HEK293T (cell line): ENCODE data around the gene TRA2A.

Experiments
- CTCF ChIA-PET: fragments of 350-600 bp; formaldehyde crosslinking; extraction: SDS; loops from one replicate; lab custom pipeline; 2021; ENCODE audit warnings: antibody characterized with exemption, inconsistent platforms; lab: Yijun Ruan, JAX
- POLR2A ChIA-PET: fragments of 350-600 bp; formaldehyde crosslinking; extraction: SDS; loops from one replicate; lab custom pipeline; 2020; ENCODE audit warnings: antibody characterized with exemption, inconsistent platforms; lab: Yijun Ruan, JAX
- DNase-seq: peaks from one replicate; pipeline ENCODE4 v3.0.0; 2012; ENCODE audit warnings: mixed read lengths; ENCODE audit errors: extremely low spot score
- ARNT ChIP-seq: fragments of 450-650 bp; IDR thresholded peaks from 2 replicates; pipeline ENCODE4 v1.6.1; 2017; ENCODE audit warnings: mild to moderate bottlenecking
- BHLHE40 ChIP-seq: fragments of 450-650 bp; IDR thresholded peaks from 2 replicates; pipeline ENCODE4 v1.6.1; 2016; ENCODE audit warnings: mild to moderate bottlenecking, moderate library complexity, borderline replicate concordance
- CTBP1 ChIP-seq: fragments of 450-650 bp; IDR thresholded peaks from 2 replicates; pipeline ENCODE4 v1.6.1; 2016; ENCODE audit warnings: borderline replicate concordance
- ELF4 ChIP-seq: fragments of 450-650 bp; IDR thresholded peaks from 2 replicates; pipeline ENCODE4 v1.6.1; 2017; ENCODE audit warnings: antibody characterized with exemption
- FOXA1 ChIP-seq: fragments of 450-650 bp; IDR thresholded peaks from 2 replicates; pipeline ENCODE4 v1.6.1; 2016; ENCODE audit warnings: mild to moderate bottlenecking
- FOXK2 ChIP-seq: fragments of 450-650 bp; IDR thresholded peaks from 2 replicates; pipeline ENCODE4 v1.6.1; 2016; ENCODE audit warnings: mild to moderate bottlenecking
- FOXM1 ChIP-seq: fragments of 450-650 bp; IDR thresholded peaks from 2 replicates; pipeline ENCODE4 v1.6.1; 2017; ENCODE audit warnings: mild to moderate bottlenecking, borderline replicate concordance
- HDGF ChIP-seq: fragments of 450-650 bp; IDR thresholded peaks from 2 replicates; pipeline ENCODE4 v1.6.1; 2017; ENCODE audit warnings: antibody characterized with exemption, borderline replicate concordance
- L3MBTL2 ChIP-seq: fragments of 450-650 bp; conservative IDR thresholded peaks from 2 replicates; pipeline ENCODE4 v1.6.1; 2016; ENCODE audit warnings: mild to moderate bottlenecking
- LEF1 ChIP-seq: fragments of 450-650 bp; IDR thresholded peaks from 2 replicates; pipeline ENCODE4 v1.6.1; 2017; ENCODE audit warnings: mild to moderate bottlenecking, borderline replicate concordance
- NFRKB ChIP-seq: fragments of 450-650 bp; IDR thresholded peaks from 2 replicates; pipeline ENCODE4 v1.6.1; 2016; ENCODE audit warnings: mild to moderate bottlenecking, moderate library complexity
- SP1 ChIP-seq: fragments of 450-650 bp; IDR thresholded peaks from 2 replicates; pipeline ENCODE4 v1.6.1; 2017
- SUZ12 ChIP-seq: fragments of 450-650 bp; IDR thresholded peaks from 2 replicates; pipeline ENCODE4 v1.6.1; 2016; ENCODE audit warnings: mild to moderate bottlenecking
- TARDBP ChIP-seq: fragments of 450-650 bp; IDR thresholded peaks from 2 replicates; pipeline ENCODE4 v1.6.1; 2016
- ZNF384 ChIP-seq: fragments of 450-650 bp; IDR thresholded peaks from 2 replicates; pipeline ENCODE4 v1.6.1; 2016
- TF ChIP-seq, protein P1 (sequence below): fragments of 450-650 bp; IDR thresholded peaks from 2 replicates; pipeline ENCODE4 v1.6.1; 2016

TRA2A gene

DNA sequence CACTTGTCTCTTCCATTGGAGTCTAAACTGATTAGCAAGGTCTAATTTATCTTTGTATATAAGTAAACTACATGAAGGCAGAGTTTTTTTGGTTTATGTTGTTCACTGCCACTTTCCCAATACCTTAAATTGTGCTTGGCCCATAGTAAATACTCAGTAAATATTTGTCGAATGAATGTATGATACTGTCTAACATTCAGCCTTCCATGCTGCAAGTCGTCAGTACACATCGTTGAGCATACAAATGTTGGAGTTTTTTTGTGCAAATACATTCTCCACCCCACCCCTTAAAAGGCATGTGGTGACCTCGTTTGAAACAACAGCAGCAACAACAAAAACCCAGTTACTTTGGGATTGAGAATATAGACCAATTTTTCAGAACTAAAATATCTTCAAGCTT, 44.1 kb downstream of the TRA2A start:
- no peak for TF ChIP-seq CTBP1
- TF ChIP-seq ELF4, result no peak
- TF ChIP-seq NFRKB, result no peak
- no peak for TF ChIP-seq SUZ12
- TF ChIP-seq FOXM1, result no peak
- no peak for TF ChIP-seq FOXA1
- TF ChIP-seq L3MBTL2, result no peak
- TF ChIP-seq SP1, result no peak
- TF ChIP-seq FOXK2, result no peak
- TF ChIP-seq, protein P1, sequence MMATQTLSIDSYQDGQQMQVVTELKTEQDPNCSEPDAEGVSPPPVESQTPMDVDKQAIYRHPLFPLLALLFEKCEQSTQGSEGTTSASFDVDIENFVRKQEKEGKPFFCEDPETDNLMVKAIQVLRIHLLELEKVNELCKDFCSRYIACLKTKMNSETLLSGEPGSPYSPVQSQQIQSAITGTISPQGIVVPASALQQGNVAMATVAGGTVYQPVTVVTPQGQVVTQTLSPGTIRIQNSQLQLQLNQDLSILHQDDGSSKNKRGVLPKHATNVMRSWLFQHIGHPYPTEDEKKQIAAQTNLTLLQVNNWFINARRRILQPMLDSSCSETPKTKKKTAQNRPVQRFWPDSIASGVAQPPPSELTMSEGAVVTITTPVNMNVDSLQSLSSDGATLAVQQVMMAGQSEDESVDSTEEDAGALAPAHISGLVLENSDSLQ, result no peak
- ChIA-PET POLR2A (no interaction called here), CTCF (no interaction called here)
- DNase-seq, result no peak

DNA sequence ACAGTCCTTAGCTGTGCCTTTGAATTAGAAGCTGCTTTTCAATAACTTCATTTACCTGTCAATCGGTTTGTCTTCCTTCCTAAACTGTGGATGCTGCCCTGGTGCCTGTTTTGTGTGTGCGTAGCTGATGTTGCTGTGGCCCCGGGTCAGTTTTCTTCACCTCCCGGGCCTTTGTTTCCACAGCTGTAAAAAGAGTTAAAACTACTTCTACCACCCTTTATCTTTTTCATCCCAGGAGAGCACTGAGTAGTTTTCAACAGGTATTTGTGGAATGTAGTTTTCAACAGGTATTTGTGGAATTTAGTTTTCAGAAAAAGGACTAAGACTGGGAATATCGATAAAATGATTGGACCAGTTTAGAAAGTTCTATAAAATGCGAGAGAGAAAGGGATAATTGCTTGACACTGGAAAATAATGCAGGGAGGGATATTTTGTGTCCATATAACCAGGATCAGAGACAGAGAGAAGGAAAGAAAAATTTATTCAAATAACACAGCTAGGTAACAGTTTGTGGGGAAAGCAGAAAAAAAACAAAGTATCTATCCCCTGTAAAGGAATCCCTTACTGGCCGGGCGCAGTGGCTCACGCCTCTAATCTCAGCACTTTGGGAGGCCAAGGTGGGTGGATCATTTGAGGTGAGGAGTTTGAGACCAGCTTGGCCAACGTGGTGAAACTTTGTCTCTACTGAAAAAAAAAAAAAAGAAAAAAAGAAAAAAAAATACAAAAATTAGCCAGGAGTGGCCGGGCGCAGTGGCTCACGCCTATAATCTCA, 45.6 kb downstream of the TRA2A start:
- POLR2A ChIA-PET, result no interaction called here

DNA sequence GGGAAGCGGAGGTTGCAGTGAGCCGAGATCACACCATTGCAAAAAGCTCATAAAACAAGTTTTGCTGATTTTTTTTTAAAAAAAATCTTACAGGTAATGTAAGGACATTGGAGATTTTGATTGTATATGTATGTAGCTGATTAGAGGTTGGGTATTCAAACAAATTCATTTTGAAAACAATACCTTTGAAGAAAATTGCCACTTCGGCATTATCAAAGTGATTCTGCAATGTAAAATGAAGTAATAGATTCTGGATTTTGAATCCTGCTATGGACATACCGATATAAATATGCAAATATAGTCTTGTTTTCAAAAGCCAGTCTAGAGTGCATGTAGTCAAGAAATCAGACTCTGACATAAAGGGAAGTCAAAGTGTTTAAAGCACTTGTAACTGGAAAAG, 49.1 kb downstream of the TRA2A start:
- no peak for TF ChIP-seq ZNF384
- TF ChIP-seq SP1, result no peak
- TF ChIP-seq FOXK2, result no peak
- TF ChIP-seq, protein P1, result no peak
- TF ChIP-seq ELF4, result no peak
- no peak for TF ChIP-seq TARDBP
- no peak for TF ChIP-seq FOXM1
- TF ChIP-seq NFRKB, result no peak
- TF ChIP-seq HDGF, result no peak
- TF ChIP-seq ARNT, result no peak
- no peak for TF ChIP-seq SUZ12
- no peak for DNase-seq
- POLR2A ChIA-PET, result interaction anchor here (1.0 to 1.5 kb wide), 2 partner anchors 8 to 48 kb away, joined by 3 read pairs; no protein-coding TSS in a partner anchor
- CTCF ChIA-PET, result interaction anchor here (0.6 kb wide), 1 partner anchor 50 kb away, joined by 11 read pairs; no protein-coding TSS in a partner anchor

More for the DNA sequence above, 45.6 kb downstream of the TRA2A start:
- DNase-seq, result no peak
- TF ChIP-seq ZNF384 (no peak), HDGF (no peak), NFRKB (no peak), CTBP1 (no peak), SUZ12 (no peak), BHLHE40 (no peak), TARDBP (no peak), FOXA1 (no peak), ELF4 (no peak), SP1 (no peak), LEF1 (no peak), L3MBTL2 (no peak), ARNT (no peak)
- TF ChIP-seq, protein P1, result no peak
- CTCF ChIA-PET, result no interaction called here

DNA sequence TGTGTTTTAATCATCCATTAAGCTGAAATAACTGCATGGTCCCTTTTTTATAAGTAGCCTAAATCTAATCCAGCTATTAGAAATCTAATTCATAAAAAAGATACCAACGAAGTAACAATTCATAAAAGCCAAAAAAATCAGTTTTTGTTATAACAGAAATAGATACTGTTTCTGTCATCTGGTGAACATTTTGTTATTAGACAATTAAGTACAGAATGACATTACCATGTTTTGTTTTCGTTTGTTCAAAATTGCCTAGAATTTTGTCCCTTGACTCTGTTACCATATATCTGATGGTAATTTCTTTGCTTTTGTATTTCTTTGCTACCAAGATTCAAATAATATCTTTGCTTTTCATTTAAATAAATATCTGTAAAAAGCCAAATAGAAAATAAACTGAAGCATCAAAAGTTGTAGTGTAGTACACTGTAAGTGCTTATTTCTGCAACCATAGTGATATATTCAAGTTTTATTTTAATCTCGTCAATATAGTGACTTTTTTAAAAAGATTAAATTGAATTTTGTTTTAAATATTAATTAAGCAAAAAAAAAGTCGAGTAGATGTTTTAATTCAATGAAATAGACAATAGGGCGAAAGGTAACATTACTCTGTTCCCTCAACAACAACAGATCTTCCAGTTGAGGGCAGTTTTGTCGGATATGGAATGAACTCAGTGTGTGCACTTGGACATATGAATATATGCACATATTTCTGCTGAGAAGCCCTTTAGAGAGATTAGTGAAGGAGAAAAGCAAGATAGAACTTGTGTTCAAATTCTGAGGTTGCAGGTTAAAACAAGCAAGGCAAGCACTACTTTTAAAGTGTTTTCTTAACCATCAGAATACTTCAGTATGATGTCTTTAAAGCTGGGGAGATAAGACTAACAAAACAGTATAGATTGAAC, 53.6 kb downstream of the TRA2A start:
- no peak for DNase-seq
- no peak for TF ChIP-seq L3MBTL2
- TF ChIP-seq CTBP1, result no peak
- TF ChIP-seq HDGF, result no peak
- no peak for TF ChIP-seq LEF1
- TF ChIP-seq ARNT, result no peak
- TF ChIP-seq, protein P1, result no peak
- TF ChIP-seq FOXM1, result no peak
- TF ChIP-seq SP1, result no peak
- TF ChIP-seq NFRKB, result no peak
- TF ChIP-seq BHLHE40, result no peak
- no peak for TF ChIP-seq ELF4
- POLR2A ChIA-PET, result no interaction called here
- CTCF ChIA-PET, result no interaction called here

DNA sequence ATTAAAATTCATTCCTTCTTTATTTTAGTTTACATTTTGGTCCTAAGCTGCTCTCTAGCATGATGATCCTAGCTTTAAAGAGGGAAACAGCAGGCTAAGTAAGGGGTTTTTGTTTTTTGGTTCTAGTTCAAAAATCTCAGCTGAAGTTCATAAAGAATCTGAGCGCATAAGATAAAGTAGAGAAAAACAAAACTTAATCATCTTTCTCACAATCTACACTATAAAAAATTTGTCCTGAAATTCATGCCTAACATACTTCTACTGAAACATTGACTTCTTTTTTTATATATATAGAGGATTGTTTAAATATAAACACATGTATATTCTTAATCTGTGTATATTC, 54.7 kb downstream of the TRA2A start:
- POLR2A ChIA-PET, result no interaction called here
- no peak for DNase-seq
- CTCF ChIA-PET, result no interaction called here

More for the DNA sequence above, 54.7 kb downstream of the TRA2A start:
- no peak for TF ChIP-seq ELF4
- TF ChIP-seq L3MBTL2, result no peak
- no peak for TF ChIP-seq TARDBP
